Cardiac muscle cell (in vitro differentiated cells and primary cell): ENCODE results near the gene POP7. TPM values are rescaled to one million over a fixed set of nuclear protein-coding genes. Genes with fewer than 3 reads are reported as not detected.
"Not testable (repeated sequence)": the region's sequence is repeated elsewhere in the genome, so short reads cannot be mapped to it uniquely, and the experiment has no call there.

Experiments used
- DNase-seq, 2 donors: peaks; one replicate each; pipeline versions ENCODE4 v3.0.0 to v3.0.0-alpha.2; 2010 to 2017; ENCODE audit warnings: low read depth in 1 of 2, low spot score in 1 of 2
- H3K27ac ChIP-seq: fragments of 200-600 bp; sonication (generic); 2 replicates; pipeline ENCODE4 v1.5.1; 2016
- H3K27me3 ChIP-seq: fragments of 200-600 bp; sonication (generic); 2 replicates; pipeline ENCODE4 v1.6.0; 2016; ENCODE audit warnings: control low read depth
- H3K36me3 ChIP-seq: fragments of 200-600 bp; sonication (generic); 2 replicates; pipeline ENCODE4 v1.5.1; 2016; ENCODE audit warnings: control low read depth
- H3K4me1 ChIP-seq: fragments of 200-600 bp; sonication (generic); 2 replicates; pipeline ENCODE4 v1.8.1; 2017; ENCODE audit warnings: low read depth, mild to moderate bottlenecking, mixed run types
- H3K4me3 ChIP-seq: fragments of 200-600 bp; sonication (generic); 2 replicates; pipeline ENCODE4 v1.5.1; 2016; ENCODE audit warnings: mild to moderate bottlenecking
- H3K9me3 ChIP-seq: fragments of 200-600 bp; sonication (generic); 2 replicates; pipeline ENCODE4 v1.5.1; 2017; ENCODE audit warnings: low read depth, mild to moderate bottlenecking, control low read depth
- CTCF ChIP-seq: IDR thresholded peaks from 2 replicates; pipeline ENCODE4 v1.5.1; 2012; ENCODE audit warnings: low read depth, mild to moderate bottlenecking, low read length
- polyA plus RNA-seq: library from polyadenylated mRNA; unstranded; fragments of >200 nt; fragmentation: Nextera tagmentation; extraction: Ambion mirVana; gene quantifications from 2 replicates; pipeline ENCODE4 v1.2.1, GENCODE V29; 2016
- total RNA-seq: library from RNA; depleted of rRNA; stranded (reverse); fragments of >200 nt; gene quantifications from 2 replicates; pipeline ENCODE4 v1.2.3, GENCODE V29; 2016

POP7 gene
- total and polyA plus RNA-seq, 2 experiments from 2014 or later = 30.6 to 68.3 TPM

- no peak overlapping the region for H3K27ac ChIP-seq
- no peak for TF ChIP-seq CTCF
- H3K4me3 ChIP-seq = no peak overlapping the region
- no peaks in the 10 kb centered on the region for H3K27me3 ChIP-seq
- no peaks in the 10 kb centered on the region for H3K9me3 ChIP-seq
- no peaks in the 10 kb centered on the region for H3K36me3 ChIP-seq
- peaks cover 10% of the 10 kb centered on the region for H3K4me1 ChIP-seq
- DNase-seq = no peak
Measured at GRCh38 chr7:100708395-100708794, 2.5 kb downstream of the POP7 start.

DNA sequence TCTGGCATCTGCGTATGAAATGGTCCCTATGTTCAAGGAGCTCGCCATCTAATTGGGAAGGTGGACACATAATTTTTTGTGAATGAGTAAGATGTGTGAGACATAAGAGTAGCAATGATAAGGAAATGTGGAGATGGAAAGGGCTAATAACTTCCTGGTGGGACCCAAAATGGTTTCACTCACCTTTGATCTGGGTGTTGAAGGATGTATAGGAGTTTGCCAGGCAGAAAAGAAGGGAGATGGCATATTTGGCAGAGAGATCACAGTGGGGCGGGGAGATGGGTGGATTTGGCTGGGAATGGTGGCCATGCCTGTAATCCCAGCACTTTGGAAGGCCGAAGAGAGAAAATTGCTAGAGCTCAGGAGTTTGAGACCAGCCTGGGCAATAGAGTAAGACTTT is 4.5 kb downstream of the POP7 start:
- DNase-seq = no peak
- Histone ChIP-seq H3K9me3 (no peaks in the 10 kb centered on the region), H3K27ac (no peak overlapping the region), H3K27me3 (no peaks in the 10 kb centered on the region), H3K4me3 (no peak overlapping the region), H3K36me3 (no peaks in the 10 kb centered on the region), H3K4me1 (peaks cover 5% of the 10 kb centered on the region)
- no peak for TF ChIP-seq CTCF

DNA sequence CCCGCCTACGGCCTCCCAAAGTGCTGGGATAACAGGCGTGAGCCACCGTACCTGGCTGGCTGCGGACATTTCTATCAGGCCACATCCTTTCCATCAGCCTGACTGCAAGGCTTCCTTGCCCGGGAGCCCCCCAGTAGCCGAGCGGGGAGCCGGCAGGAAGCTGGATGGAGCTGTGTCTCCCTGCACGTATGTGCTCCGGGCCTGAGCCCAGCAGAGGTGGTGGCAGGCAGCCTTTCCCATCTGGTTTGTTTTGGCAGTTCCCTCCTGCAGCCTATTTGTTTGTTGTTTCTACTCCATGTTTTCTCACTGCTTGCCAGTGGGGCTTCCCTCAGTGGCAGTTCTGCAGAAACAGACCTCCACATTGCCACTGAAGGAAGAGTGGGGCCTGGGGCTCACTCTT is 5.4 kb downstream of the POP7 start:
- no peak overlapping the region for H3K4me3 ChIP-seq
- no peak for TF ChIP-seq CTCF
- H3K27ac ChIP-seq = no peak overlapping the region
- peaks cover 5% of the 10 kb centered on the region for H3K4me1 ChIP-seq
- no peaks in the 10 kb centered on the region for H3K9me3 ChIP-seq
- no peak for DNase-seq
- no peaks in the 10 kb centered on the region for H3K27me3 ChIP-seq
- H3K36me3 ChIP-seq = no peaks in the 10 kb centered on the region

DNA sequence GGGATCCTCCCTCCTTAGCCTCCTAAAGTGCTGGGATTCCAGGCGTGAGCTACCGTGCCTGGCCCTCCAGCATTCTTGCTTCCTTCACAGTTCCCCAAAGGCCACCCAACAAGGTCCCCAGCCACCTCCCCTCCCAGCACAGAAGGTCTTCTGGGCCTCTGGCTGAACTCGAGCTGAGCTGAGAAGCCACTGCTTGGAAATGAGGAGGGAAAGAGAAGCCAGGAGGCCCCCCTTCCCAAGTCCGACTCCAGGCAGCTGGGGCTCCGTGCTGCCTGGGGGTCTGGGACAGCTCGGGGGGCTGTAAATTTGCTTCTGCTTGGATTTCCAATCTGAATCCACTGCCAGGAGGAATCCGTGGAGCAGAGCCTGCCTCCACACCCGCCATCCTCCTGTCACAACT is 8.8 kb downstream of the POP7 start:
- H3K4me1 ChIP-seq = no peaks in the 10 kb centered on the region
- H3K4me3 ChIP-seq = no peak overlapping the region
- H3K9me3 ChIP-seq = no peaks in the 10 kb centered on the region
- no peak for TF ChIP-seq CTCF
- DNase-seq = no peak
- no peaks in the 10 kb centered on the region for H3K36me3 ChIP-seq
- peaks cover 5% of the 10 kb centered on the region for H3K27me3 ChIP-seq
- no peak overlapping the region for H3K27ac ChIP-seq

DNA sequence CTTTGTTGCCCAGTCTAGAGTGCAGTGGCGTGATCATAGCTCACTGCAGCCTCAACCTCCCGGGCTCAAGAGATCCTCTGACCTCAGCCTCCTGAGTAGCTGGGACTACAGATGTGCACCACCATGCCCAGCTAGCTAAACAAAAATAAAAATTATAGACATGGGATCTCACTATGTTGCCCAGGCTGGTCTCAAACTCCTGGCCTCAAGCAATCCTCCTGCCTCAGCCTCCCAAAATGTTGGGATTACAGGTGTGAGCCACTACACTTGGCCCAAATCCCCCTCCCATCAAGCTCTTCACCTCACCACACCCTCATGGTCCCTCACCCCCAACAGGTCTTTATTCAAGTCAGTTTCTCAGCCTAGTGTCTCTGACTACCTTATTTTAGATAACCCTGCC is 11.2 kb downstream of the POP7 start:
- H3K36me3 ChIP-seq, H3K4me3 ChIP-seq, H3K4me1 ChIP-seq, H3K27ac ChIP-seq, DNase-seq, H3K9me3 ChIP-seq: not testable (repeated sequence)
- H3K27me3 ChIP-seq = peaks cover 26% of the 10 kb centered on the region

DNA sequence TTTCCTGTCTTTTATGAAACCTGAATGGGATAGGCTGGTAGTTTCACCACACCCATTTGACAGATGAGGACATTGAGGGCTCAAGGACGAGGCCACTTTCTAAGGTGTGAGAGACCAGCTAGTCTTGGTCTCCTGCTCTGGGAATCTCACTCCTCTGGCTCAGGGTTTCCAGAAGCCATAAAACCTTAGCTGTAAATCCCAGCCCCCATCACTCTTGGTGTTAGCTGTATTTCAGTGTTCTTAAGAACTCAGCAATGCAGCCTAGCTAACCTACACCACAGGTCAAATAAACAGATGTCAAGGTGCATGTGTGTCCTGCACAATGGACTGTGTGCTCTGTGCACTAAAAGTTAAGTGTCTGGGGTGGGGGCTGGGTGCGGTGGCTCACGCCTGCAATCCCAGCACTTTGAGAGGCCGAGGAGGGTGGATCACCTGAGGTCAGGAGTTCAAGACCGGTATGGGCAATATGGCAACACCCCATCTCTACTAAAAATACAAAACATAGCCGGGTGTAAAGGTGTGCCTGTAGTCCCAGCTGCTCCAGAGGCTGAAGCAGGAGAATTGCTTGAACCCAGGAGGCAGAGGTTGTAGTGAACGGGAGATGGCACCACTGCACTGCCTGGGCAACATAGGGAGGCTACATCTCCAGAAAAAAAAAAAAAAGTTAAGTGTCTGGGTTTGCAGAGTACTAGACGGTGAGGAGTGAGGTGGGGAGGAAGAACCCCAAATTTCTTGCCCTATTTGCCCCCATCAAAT is 13.8 kb downstream of the POP7 start:
- no peak overlapping the region for H3K27ac ChIP-seq
- no peaks in the 10 kb centered on the region for H3K4me1 ChIP-seq
- H3K36me3 ChIP-seq = no peaks in the 10 kb centered on the region
- H3K4me3 ChIP-seq = peak overlapping the region; percentile 37
- H3K9me3 ChIP-seq = no peaks in the 10 kb centered on the region
- peak; percentile 28 for TF ChIP-seq CTCF
- H3K27me3 ChIP-seq = peaks cover 35% of the 10 kb centered on the region
- DNase-seq = peak in 1 of 2 donors; percentile 38
